HEK293 (cell line): Measurements from ENCODE around the gene FOXC2.

Experiments
- CTCF ChIP-seq: fragments of 450-650 bp; formaldehyde crosslinking; IDR thresholded peaks from 2 replicates; pipeline ENCODE4 v1.5.1; 2016; ENCODE audit warnings: missing biosample characterization, missing genetic modification characterization
- ZNF324 ChIP-seq: fragments of 450-650 bp; formaldehyde crosslinking; IDR thresholded peaks from 2 replicates; pipeline ENCODE4 v1.5.1; 2016; ENCODE audit warnings: missing biosample characterization, missing genetic modification characterization
- ZNF350 ChIP-seq: fragments of 450-650 bp; formaldehyde crosslinking; IDR thresholded peaks from 2 replicates; pipeline ENCODE4 v1.5.0; 2017; ENCODE audit warnings: missing biosample characterization, mild to moderate bottlenecking, missing genetic modification characterization

- TF ChIP-seq CTCF (tag by site-specific recombination), result no peak
- no peak for TF ChIP-seq ZNF324
- TF ChIP-seq ZNF350 (tag by site-specific recombination), result no peak
These were observed 20.0 kb upstream of the FOXC2 start for GRCh38 chr16:86546638-86547013.
